Measurements from ENCODE around the gene ZSCAN2. TPM values are rescaled to one million over a fixed set of nuclear protein-coding genes. Genes with fewer than 3 reads are reported as not detected.

ZSCAN2 gene
- total RNA-seq, 1 experiment from 2014 or later = 15.2 TPM

GRCh38 chr15:84643838-84644237 lies 43.0 kb downstream of the ZSCAN2 start:
- H3K27me3 ChIP-seq (replicated peaks; ENCODE audit: insufficient read depth, low read depth, low read length, poor library complexity) = no peaks in the 10 kb centered on the region
- no peak overlapping the region for H3K27ac ChIP-seq (ENCODE audit: low read depth, low read length, poor library complexity, severe bottlenecking)
- POLR2A ChIA-PET (ENCODE audit: low non-redundant PET) = no interaction called here
- H3K4me1 ChIP-seq (ENCODE audit: insufficient read depth, low read length, poor library complexity, severe bottlenecking) = no peaks in the 10 kb centered on the region
- TF ChIP-seq CTCF (conservative IDR thresholded peaks at IDR 0.05; ENCODE audit: low read depth, low read length) (no peak), EZH2 (IDR thresholded peaks at IDR 0.05; ENCODE audit: borderline replicate concordance, low read depth, low read length, poor library complexity, severe bottlenecking) (no peak)
- BruUV-seq (replicated peaks) = no TSS peak
- peaks cover 86% of the 10 kb centered on the region for H3K36me3 ChIP-seq (ENCODE audit: insufficient read depth, low read length, poor library complexity, severe bottlenecking)
- intact Hi-C loops (cut with micrococcal nuclease; ENCODE audit: unreplicated experiment) = no loop called here
- H3K9me3 ChIP-seq (ENCODE audit: low read depth, low read length, poor library complexity, severe bottlenecking) = no peaks in the 10 kb centered on the region
- H3K4me3 ChIP-seq (ENCODE audit: low read depth, low read length, poor library complexity, severe bottlenecking) = no peak overlapping the region
- no peak for DNase-seq (ENCODE audit: low spot score)
- CTCF ChIA-PET = no interaction called here

DNA sequence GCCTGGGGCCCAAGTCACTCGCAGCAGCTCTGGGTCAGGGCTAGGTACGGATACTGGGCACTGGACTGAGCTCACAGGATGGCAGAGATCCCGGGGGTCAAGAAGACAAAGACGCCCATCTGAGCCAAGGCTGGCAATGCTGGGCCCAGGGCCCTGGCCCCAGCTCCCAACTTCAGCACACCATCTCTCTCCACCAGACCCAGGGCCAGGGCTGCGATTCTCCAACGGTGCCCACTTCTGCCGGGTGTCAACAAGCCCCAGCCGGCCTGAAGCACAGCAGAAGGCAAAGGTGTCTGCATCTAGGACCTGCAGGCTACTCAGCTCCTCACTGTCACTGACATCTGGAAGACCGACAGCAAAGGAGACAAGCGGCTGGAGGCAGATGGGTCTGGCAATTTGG lies 44.7 kb downstream of the ZSCAN2 start:
- TF ChIP-seq EZH2 (IDR thresholded peaks at IDR 0.05; ENCODE audit: borderline replicate concordance, low read depth, low read length, poor library complexity, severe bottlenecking) (no peak), CTCF (conservative IDR thresholded peaks at IDR 0.05; ENCODE audit: low read depth, low read length) (no peak)

DNA sequence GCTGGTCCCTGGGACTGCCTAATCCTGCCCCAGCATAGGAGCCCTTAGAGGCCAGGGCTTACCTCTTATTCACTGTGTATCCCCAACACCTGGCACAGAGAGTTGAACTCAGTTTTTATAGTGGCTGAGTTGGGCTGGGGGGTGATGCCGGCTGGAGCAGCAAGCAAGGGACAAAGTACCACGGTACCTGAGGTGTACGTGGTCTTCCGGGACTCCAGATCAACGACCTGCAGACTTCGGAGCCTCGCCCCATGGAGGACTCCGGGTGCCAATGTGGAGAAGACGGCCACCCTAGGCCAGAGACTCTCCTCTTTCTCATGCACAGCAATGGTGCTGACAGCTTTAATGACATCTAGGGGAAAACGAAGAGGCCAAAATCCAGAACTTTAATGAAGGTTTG lies 45.2 kb downstream of the ZSCAN2 start:
- Histone ChIP-seq H3K4me1 (ENCODE audit: insufficient read depth, low read length, poor library complexity, severe bottlenecking) (no peaks in the 10 kb centered on the region), H3K27ac (ENCODE audit: low read depth, low read length, poor library complexity, severe bottlenecking) (no peak overlapping the region), H3K36me3 (ENCODE audit: insufficient read depth, low read length, poor library complexity, severe bottlenecking) (peaks cover 79% of the 10 kb centered on the region), H3K27me3 (replicated peaks; ENCODE audit: insufficient read depth, low read depth, low read length, poor library complexity) (no peaks in the 10 kb centered on the region), H3K4me3 (ENCODE audit: low read depth, low read length, poor library complexity, severe bottlenecking) (no peak overlapping the region), H3K9me3 (ENCODE audit: low read depth, low read length, poor library complexity, severe bottlenecking) (no peaks in the 10 kb centered on the region)
- ChIA-PET CTCF (no interaction called here), POLR2A (ENCODE audit: low non-redundant PET) (no interaction called here)
- BruUV-seq (replicated peaks) = no TSS peak
- intact Hi-C loops (cut with micrococcal nuclease; ENCODE audit: unreplicated experiment) = no loop called here
- DNase-seq (ENCODE audit: low spot score) = no peak
- TF ChIP-seq EZH2 (IDR thresholded peaks at IDR 0.05; ENCODE audit: borderline replicate concordance, low read depth, low read length, poor library complexity, severe bottlenecking) = no peak
- no peak for TF ChIP-seq CTCF (conservative IDR thresholded peaks at IDR 0.05; ENCODE audit: low read depth, low read length)

More for the DNA sequence above, 44.7 kb downstream of the ZSCAN2 start:
- ChIA-PET POLR2A (ENCODE audit: low non-redundant PET) (interaction anchor here (0.5 kb wide), 1 partner anchor 8 kb away, joined by 7 read pairs; no protein-coding TSS in a partner anchor), CTCF (no interaction called here)
- H3K4me3 ChIP-seq (ENCODE audit: low read depth, low read length, poor library complexity, severe bottlenecking) = no peak overlapping the region
- H3K27me3 ChIP-seq (replicated peaks; ENCODE audit: insufficient read depth, low read depth, low read length, poor library complexity) = no peaks in the 10 kb centered on the region
- no TSS peak for BruUV-seq (replicated peaks)
- no peak for DNase-seq (ENCODE audit: low spot score)
- H3K36me3 ChIP-seq (ENCODE audit: insufficient read depth, low read length, poor library complexity, severe bottlenecking) = peaks cover 81% of the 10 kb centered on the region
- intact Hi-C loops (cut with micrococcal nuclease; ENCODE audit: unreplicated experiment) = no loop called here
- no peaks in the 10 kb centered on the region for H3K4me1 ChIP-seq (ENCODE audit: insufficient read depth, low read length, poor library complexity, severe bottlenecking)
- no peak overlapping the region for H3K27ac ChIP-seq (ENCODE audit: low read depth, low read length, poor library complexity, severe bottlenecking)
- no peaks in the 10 kb centered on the region for H3K9me3 ChIP-seq (ENCODE audit: low read depth, low read length, poor library complexity, severe bottlenecking)
